GM18858 (cell line): ENCODE data around the gene PREX1.
"Not testable (repeated sequence)": the region's sequence is repeated elsewhere in the genome, so short reads cannot be mapped to it uniquely, and the experiment has no call there.

Experiments used
- ATAC-seq: cut with Tn5 transposase; IDR thresholded peaks from one replicate; pipeline ENCODE4 v1.9.1; 2021; ENCODE audit not compliant: unreplicated experiment

Gene PREX1, protein sequence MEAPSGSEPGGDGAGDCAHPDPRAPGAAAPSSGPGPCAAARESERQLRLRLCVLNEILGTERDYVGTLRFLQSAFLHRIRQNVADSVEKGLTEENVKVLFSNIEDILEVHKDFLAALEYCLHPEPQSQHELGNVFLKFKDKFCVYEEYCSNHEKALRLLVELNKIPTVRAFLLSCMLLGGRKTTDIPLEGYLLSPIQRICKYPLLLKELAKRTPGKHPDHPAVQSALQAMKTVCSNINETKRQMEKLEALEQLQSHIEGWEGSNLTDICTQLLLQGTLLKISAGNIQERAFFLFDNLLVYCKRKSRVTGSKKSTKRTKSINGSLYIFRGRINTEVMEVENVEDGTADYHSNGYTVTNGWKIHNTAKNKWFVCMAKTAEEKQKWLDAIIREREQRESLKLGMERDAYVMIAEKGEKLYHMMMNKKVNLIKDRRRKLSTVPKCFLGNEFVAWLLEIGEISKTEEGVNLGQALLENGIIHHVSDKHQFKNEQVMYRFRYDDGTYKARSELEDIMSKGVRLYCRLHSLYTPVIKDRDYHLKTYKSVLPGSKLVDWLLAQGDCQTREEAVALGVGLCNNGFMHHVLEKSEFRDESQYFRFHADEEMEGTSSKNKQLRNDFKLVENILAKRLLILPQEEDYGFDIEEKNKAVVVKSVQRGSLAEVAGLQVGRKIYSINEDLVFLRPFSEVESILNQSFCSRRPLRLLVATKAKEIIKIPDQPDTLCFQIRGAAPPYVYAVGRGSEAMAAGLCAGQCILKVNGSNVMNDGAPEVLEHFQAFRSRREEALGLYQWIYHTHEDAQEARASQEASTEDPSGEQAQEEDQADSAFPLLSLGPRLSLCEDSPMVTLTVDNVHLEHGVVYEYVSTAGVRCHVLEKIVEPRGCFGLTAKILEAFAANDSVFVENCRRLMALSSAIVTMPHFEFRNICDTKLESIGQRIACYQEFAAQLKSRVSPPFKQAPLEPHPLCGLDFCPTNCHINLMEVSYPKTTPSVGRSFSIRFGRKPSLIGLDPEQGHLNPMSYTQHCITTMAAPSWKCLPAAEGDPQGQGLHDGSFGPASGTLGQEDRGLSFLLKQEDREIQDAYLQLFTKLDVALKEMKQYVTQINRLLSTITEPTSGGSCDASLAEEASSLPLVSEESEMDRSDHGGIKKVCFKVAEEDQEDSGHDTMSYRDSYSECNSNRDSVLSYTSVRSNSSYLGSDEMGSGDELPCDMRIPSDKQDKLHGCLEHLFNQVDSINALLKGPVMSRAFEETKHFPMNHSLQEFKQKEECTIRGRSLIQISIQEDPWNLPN (N-terminal part only)

DNA sequence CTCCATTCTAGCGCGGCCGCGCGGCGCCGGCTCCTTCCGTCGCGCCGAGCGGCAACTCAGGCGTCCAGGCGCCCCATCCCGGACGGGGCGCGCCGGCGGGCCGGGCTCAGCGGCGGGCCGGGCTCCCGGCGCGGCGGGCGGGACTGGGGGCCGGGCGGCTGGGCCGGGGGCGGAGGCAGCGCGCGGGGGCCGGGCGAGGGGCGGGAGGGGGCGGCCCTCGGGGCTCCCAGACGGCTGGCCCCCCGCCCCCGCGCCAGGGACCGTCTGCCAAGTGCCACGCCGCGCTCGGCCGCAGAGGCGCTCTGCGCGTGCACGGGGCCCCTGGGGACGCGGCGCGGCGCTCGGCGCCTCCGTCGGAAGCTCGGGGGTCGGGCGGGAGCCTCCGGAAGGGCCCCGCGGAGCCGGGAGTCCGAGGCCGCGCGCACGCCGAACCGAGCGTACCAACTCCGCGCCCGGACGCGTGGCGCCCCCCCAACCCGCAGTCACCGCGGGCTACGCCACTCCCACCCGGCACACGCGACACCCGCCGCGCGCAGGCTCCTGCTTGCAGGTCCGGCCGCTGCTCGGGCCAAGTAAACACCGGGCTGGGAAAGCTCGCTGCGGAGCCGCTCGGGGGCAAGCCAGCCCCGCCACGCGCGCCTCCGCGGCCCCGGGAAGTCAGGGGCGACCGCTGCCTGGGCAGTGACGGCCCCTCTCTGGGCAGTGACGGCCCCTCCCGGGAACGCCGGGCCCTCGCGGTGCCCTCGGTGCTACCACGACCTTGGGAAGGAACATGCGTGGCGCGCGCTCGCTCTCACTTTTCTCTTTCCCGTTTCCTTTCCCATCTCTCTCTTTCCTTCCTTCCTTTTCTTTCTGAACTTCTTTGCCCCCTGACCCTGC lies at the start of gene PREX1:
PREX1 (minus strand) TSS at position 145 of the 879 bp plus-strand sequence; CDS start at position 6, 139 bp downstream.
- peak; percentile 34 for ATAC-seq

DNA sequence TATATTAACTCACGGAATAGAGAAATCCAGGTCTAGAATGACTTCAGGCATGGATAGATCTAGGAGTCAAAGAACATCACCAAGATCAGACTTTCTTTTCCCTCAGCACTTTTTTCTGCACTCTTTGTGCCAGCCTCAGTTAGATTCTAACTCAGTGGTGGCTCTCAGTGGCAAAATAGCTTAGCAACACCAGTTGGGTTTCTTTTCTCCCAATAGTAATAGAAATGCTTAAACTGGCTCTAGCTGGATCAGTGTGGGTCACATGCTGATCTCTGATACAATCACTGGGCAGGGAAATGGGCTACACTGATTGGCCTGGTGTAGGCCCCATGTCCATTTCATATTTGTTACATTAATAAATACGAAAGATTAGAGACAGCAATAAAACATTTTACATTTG lies 49.5 kb upstream of the PREX1 start:
- ATAC-seq = no peak

DNA sequence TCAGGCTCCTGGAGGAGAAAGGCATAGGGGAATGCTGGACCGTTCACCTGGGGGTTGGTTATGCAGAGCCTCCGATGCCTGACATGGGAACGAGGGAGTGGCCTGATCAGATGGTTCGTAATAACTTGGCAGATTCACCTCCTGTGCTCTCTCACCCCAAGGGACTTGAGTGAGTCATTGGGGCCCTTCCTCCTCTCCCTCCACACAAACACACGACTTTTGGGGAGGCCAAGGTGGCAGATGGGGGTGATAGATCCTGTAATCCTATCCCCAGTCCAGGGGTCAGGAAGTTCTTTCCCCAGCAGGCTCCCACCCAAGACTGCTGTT lies 48.1 kb upstream of the PREX1 start:
- no peak for ATAC-seq

DNA sequence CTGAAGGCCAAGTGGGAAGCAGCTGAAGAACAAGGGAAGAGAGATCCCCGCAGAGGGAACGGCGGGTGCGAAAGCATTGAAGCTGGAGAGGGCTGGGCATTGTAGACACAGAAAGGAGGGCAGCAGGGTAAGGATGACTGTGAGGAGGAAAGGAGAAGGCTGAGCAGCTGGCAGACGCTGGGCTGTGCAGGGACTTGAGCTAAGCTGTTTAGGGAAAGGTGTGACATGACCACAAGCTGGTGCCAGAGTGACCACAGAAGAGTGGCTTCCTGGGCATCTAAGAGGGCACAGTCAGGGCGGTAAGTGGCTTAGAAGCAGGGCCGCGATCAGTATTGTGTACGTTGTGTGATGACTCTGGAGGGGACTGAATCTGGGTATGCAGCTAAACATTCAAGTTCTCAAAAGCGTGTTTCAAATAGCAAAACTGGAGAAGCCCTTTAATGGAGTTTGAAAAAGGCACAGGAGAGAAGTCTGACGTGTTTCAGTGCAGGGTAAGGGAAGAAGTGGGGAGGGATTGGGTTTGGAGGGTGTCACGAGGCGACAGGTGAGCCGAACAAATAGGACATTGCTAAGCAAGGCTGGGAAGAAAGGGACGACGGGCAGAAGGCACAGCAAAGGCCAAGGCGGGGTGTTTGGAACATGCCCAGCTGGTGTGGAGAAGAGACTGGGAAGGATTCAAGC lies 47.6 kb upstream of the PREX1 start:
- ATAC-seq = no peak

DNA sequence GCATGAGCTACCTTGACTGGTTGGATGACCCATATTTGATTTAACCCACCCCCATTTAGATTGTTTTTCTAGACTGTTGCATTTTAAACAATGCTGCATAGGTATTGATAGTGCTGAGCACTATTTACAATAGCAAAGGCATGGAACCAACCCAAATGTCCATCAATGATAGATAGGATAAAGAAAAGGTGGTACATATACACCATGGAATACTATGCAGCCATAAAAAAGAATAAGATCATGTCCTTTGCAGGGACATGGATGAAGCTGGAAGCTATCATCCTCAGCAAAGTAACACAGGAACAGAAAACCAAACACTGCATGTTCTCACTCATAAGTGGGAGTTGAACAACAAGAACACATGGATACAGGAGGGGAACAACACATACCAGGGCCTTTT lies 41.6 kb upstream of the PREX1 start:
- not testable (repeated sequence) for ATAC-seq

DNA sequence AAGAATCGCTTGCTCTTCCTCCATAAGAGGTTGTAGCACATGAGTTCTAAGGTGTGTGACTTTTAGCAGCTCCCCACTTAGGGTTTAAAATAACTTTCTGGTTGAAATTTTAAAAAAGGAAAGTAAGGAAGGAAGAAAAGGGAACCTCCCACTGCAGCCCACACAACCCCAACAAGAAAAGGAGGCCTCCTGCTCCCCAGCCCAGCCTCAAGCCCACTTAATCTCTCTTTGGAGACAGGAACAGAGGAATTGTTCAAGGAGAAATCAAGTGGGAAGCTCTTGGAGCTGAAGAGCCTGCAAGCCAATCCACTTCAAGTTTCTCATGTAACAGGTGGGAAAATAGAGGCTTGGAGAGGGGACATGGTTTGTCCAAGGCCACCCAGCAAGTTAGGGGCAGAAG lies 39.1 kb upstream of the PREX1 start:
- ATAC-seq = no peak

DNA sequence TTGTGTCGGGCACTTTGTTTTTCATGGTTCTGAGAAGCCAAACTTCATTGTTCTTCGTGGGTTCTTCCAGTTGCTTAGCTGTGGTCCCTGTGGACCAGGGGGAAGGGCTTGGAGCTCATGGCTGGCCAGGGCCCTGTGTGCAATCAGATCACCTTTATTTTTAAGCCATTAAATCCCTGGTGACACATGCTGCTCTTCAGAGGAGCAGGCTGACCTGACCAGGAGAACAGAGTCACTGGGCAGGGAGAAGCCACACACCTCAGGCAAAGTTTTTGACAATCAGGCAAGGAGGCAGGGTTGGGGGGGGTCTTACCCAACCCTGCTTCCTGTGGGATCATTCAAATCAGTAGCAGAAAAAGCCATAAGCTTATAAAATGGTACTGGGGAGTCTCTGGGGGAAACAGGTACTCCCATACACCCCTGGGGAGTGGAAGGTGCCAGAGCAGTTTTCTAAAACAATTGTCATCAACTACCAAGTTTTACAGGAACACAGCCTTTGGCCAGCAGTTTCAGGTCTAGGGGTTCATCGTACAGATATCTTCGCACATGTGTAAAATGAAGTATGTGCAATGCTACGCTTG lies 37.0 kb upstream of the PREX1 start:
- ATAC-seq = no peak

DNA sequence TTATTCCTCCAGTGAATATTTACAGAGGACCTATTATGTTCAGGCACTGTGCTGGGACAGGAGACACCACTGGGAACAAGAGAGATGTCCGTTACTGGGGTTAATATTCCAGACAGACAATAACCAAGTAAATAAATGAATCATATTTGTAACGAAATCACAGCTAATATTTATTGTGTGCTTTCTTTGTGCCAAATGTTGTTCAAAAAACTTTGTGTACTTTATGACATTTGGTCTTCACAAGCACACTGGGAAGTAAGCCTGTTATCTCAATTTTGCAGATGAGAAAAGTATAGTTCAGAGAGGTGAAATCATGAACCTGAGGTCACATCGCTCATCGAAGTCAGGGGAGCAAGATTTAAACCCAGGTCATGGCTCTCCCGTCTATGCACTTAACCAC lies 36.5 kb upstream of the PREX1 start:
- no peak for ATAC-seq

DNA sequence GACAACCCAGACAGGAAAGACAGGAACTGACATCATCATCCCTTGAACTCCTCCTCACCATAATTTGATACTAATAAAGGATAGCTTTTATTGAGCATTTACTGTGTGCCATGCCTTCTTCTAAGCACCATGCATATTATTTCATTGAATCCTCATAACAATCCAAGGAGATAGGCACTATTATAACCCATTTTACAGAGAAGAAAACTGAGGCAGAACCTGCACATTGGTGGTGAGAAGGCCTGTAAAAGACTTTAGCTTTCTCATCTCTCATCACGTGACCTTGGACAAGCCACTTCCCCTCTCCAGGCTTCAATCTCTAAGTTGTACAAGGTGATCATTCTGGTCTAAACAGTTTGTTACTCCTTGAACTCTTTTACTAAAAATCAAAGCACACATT lies 34.5 kb upstream of the PREX1 start:
- ATAC-seq = no peak

DNA sequence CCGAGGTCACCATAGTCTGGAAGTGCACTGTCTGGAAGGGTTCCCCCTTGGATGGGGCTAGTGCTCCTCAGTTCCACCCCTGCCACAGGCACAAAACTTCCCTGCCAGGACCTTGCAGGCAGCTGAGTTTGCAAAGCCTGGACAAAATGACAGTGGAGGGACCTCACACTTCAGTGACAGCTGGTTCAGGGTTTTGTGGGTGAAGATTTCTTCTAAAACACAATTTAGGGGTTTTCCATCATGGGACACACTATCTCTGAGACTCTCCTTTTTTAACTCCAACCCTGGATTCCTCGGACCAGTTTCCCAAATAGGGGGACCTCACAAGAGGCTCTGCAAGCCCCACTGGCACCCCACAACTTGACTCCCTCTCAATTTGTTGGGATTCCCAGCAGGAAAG lies 33.6 kb upstream of the PREX1 start:
- no peak for ATAC-seq

DNA sequence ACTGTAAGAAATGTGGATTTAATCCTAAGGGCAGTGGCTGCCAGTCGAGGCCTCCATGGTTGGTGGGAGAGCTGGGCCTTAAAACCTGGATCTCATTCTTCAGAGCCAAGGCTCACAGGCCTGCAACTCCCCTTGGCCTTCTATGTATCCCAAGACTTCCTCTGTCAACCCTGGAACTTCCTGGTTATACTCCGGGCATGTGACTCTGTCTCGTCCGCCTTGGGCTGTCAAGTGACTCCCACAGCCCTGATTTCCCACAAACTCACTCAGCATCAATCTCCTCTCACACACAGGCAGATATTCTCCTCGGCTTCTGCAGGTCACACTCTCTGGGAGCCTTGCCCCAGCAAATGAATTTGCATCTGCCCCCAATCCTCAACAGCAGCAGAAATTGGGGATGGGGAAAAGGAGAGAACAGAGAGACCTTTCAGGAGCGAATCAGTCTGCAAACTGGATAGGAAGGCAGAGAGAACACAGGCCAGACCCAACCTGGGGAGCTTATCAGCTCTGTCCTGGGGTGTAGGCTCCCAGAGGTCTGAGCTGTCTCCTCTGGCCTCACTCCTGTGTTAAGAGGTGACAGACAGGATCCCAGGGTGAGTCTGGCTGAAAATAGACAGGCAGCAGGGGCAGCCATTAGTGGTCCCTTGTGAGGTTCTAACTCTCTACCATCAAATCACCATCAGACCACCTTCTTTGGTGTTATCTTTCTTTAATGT lies 30.4 kb upstream of the PREX1 start:
- ATAC-seq = no peak

DNA sequence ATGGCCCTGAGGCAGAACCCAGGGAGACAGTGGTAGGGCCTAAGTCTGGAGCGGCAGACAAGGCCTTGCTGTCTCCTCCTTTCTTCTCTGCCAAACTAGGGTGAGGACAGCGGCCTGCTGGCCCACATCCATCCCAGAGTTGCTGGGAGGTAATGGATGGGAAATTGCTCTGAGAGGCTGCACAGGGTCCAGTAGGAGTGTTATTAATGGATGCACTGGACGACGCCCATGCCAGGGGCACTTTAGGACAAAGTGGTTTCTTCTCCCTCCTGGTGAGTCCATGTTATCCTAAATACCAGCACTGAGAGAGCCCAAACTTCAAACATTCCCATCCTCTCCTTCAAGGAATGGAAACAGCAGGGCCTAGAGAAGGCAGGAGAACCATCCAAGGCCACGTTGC lies 28.3 kb upstream of the PREX1 start:
- no peak for ATAC-seq

DNA sequence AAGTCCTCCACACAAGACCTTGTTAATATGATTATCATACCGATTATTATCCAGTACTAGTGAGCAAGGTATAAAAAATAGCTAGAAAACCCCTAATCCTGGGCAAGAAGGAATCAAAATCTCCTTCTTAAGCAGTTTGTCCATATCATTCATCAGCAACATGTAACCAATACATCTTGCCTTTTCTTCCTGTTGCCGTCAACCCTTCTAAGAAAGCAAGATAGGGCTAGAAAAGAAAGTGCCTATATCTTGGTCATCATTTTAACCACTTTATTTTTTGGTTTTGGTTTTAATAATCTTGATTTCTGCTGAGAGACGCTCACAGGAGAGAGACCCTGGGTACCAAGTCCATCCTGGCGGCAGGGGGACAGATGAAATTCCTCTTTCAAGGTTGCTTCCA lies 27.2 kb upstream of the PREX1 start:
- no peak for ATAC-seq

DNA sequence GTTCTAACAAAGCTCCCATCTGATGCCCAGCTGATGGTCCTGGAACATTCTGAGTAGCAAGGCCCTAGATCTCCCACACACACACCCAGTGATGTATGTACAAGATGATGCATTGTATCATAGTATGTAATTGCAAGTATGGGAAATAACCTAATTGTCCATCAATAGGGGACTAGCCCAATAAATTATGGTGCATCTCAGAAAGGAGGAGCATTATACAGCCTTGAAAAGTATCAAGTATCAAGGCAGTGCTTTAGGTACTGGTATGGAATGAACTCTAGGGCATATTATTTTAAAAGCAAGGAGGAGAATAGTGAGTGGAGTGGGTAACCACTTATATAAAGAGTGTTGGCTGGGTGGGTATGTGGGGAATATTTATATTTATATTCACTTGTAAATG lies 24.8 kb upstream of the PREX1 start:
- ATAC-seq = no peak

DNA sequence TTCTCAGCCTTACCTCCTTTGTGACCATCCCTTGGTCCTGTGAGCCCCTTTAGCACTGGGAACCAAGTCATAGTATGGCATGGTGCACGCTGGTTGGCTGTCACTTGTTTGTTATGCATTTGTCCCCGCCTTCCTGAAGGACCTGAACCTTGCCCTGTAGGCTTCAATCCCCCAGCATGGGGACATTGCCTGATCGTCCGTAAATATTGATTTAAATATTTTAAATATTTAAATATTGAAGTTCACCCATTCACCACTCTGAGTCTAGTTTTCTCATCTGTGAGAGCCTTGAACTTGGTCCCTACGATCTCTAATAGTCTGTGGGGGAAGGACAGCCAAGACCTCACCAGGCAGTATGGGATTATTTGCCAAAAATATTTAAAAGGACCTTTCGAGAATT lies 23.8 kb upstream of the PREX1 start:
- no peak for ATAC-seq

DNA sequence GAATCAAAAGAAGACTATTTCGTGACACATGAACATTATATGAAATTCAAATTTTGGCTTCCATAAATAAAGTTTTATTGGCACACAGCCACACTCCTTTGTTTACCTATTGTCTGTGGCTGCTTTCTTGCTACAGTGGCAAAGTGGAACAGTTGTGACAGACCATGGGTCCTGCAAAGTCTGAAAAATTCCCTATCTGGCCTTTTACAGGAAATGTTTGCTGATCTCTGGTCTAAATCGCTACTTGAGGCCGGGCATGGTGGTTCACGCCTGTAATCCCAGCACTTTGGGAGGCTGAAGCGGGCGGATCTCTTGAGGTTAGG lies 23.1 kb upstream of the PREX1 start:
- no peak for ATAC-seq

DNA sequence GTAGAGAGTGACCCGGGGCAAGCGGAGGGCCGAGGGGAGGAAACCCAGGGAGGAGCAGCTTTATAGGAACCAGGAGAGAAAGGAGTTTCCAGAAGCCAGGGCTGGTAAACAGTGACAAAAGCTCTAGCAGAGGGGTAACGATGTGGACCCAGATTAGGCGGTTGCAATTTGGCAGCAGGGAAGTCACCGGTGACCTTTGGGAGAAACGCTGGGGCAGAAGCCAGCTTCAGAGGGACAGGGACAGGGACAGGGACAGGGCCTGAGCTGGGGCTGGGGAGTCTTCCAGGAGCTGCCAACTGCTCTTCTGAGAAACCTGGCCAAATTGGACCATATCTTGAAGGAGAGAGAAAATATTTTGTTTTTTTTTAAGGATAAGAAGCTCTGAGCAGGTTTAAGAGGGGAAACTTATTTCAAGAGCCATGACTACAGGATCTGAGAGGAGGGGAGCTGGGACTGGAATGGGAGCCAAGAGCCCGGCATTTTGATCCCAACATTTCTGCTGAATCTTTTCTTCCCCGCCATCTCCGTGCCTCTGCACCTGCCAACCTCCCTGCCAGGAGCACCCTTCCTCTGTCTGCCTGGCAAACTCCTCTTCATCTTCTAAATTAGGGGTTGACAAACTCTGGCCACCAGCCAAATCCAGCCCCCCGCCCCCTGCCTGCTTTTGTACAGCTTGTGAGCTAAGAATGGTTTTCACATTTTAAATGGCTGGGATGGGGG lies 22.6 kb upstream of the PREX1 start:
- no peak for ATAC-seq

DNA sequence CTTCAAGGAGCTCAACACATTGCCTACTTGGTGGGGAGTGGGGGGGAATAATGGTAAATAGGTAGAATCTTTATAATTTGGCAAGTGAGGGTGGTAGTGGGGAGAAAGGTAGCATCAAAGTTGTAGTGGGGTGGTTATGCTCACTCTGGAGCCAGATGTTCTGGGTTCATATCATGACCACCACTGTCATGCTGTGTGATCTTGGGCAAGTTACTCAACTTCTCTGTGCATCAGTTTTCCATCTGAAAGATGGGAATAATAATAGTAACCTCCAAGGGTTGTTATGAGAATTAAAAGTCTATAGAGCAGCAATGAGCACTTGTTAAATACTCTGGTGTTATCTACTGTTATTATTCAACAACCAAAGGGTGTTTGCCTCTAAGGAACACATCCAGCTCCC lies 22.0 kb upstream of the PREX1 start:
- ATAC-seq = no peak
